CD4-positive, alpha-beta T cell (primary cell): ENCODE results near the gene HKDC1. TPM values are rescaled to one million over a fixed set of nuclear protein-coding genes. Genes with fewer than 3 reads are reported as not detected.
"Not testable (repeated sequence)": the region's sequence is repeated elsewhere in the genome, so short reads cannot be mapped to it uniquely, and the experiment has no call there.

Source experiments
- ATAC-seq: fragments of 200-7000 bp; cut with Tn5 transposase; one replicate; pipeline ENCODE4 v1.10.0; 2022; ENCODE audit warnings: mild to moderate bottlenecking; ENCODE audit not compliant: poor library complexity
- CTCF ChIA-PET: fragments of 350-600 bp; sonication (Branson Sonifier 250); formaldehyde crosslinking; loops from one replicate; lab custom pipeline; 2021; ENCODE audit warnings: antibody characterized with exemption, inconsistent platforms; lab: Charles Lee
- POLR2A ChIA-PET: fragments of 350-600 bp; sonication (Branson Sonifier 250); formaldehyde crosslinking; loops from one replicate; lab custom pipeline; 2021; ENCODE audit warnings: antibody characterized with exemption, inconsistent platforms; lab: Charles Lee
- DNase-seq, 14 experiments: peaks; one replicate each; pipeline ENCODE4 v3.0.0-alpha.2; 2013 to 2020; ENCODE audit warnings: mixed read lengths in 2 of 14
- H3K27ac ChIP-seq, 2 donors: one replicate each; pipeline versions ENCODE4 v1.5.1 to v1.7.0; 2013; ENCODE audit warnings: low read length in 2 of 2, low read depth in 1 of 2, mild to moderate bottlenecking in 1 of 2
- H3K27me3 ChIP-seq, 2 experiments: 1 replicate in 1 of 2; 2 replicates in 1 of 2; pipeline versions ENCODE4 v1.6.1 to v1.7.0; 2013; ENCODE audit warnings: low read length in 2 of 2, control low read depth in 1 of 2, mild to moderate bottlenecking in 1 of 2, moderate library complexity in 1 of 2; ENCODE audit not compliant: insufficient read depth in 2 of 2, control insufficient read depth in 1 of 2
- H3K36me3 ChIP-seq: one replicate; pipeline ENCODE4 v1.6.1; 2013; ENCODE audit warnings: low read length, control low read depth; ENCODE audit not compliant: insufficient read depth
- H3K4me1 ChIP-seq: one replicate; pipeline ENCODE4 v1.6.1; 2013; ENCODE audit warnings: low read length, control low read depth; ENCODE audit not compliant: insufficient read depth
- H3K4me3 ChIP-seq: one replicate; pipeline ENCODE4 v1.5.1; 2013; ENCODE audit warnings: mild to moderate bottlenecking, low read length, moderate library complexity
- H3K9me3 ChIP-seq, 2 experiments: 1 replicate in 1 of 2; 2 replicates in 1 of 2; pipeline versions ENCODE4 v1.6.1 to v1.7.0; 2013; ENCODE audit warnings: low read length in 2 of 2, mild to moderate bottlenecking in 2 of 2, control low read depth in 1 of 2, moderate library complexity in 1 of 2; ENCODE audit not compliant: control insufficient read depth in 1 of 2, insufficient read depth in 1 of 2
- H3K27ac Mint-ChIP-seq: one replicate; pipeline ENCODE4 v1.8.0; 2020; ENCODE audit warnings: mixed read lengths
- H3K27me3 Mint-ChIP-seq: one replicate; pipeline ENCODE4 v1.8.0; 2021; ENCODE audit warnings: mixed read lengths
- H3K36me3 Mint-ChIP-seq: one replicate; pipeline ENCODE4 v1.8.0; 2021; ENCODE audit warnings: low read depth, mixed read lengths
- H3K4me1 Mint-ChIP-seq: one replicate; pipeline ENCODE4 v1.8.0; 2021; ENCODE audit warnings: low read depth, mixed read lengths
- H3K4me3 Mint-ChIP-seq: one replicate; pipeline ENCODE4 v1.8.0; 2020; ENCODE audit warnings: mild to moderate bottlenecking, mixed read lengths
- H3K9me3 Mint-ChIP-seq: one replicate; pipeline ENCODE4 v1.8.0; 2020; ENCODE audit warnings: mixed read lengths
- intact Hi-C, 2 experiments: fragments of 100-400 bp; cut with DNase I in 1 of 2; cut with micrococcal nuclease in 1 of 2; formaldehyde crosslinking; loops; one replicate each; pipeline versions ENCODE4 v1.15.1 to v1.9.0; 2023 to 2025; cut with DNase I, micrococcal nuclease
- total RNA-seq, 174 experiments: library from RNA in 2 of 174; stranded (reverse) in 2 of 174; gene quantifications; one replicate each; pipeline ENCODE4 v1.2.3 and lab custom pipeline; 2021 to 2026
- TF ChIP-seq, protein P1 (sequence below): fragments of 200-600 bp; IDR thresholded peaks from one replicate; pipeline ENCODE4 v1.8.0; 2022; ENCODE audit warnings: antibody characterized with exemption, mild to moderate bottlenecking

The HKDC1 gene
- total RNA-seq, 2 experiments from 2014 or later = 3.1 to 4.5 TPM

DNA sequence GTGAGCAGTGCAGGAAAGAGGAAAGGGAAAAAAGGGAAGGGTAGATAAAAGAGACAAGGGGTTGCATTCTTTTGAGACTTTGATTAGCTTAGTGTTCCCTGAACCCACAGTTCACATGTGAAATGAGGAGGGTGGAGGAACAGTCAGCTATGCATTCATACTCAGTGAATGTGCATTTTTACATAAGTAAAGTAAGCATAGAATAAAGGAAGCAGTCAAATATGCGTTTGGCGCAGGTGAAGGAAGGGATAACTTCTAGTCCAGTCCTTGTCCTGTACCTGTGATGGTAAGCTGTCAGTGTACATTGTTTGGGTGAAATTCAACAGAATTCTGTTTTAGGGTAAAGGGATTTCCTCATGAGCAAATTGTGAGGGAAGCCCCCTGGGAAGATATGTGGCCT is 86.3 kb downstream of the HKDC1 start:
- intact Hi-C loops = no loop called here
- Histone ChIP-seq H3K36me3 (no peaks in the 10 kb centered on the region), H3K27me3 (no peaks in the 10 kb centered on the region), H3K4me3 (no peak overlapping the region), H3K27ac (no peak overlapping the region), H3K9me3 (no peaks in the 10 kb centered on the region), H3K4me1 (no peaks in the 10 kb centered on the region)
- H3K4me3 Mint-ChIP-seq = no peak overlapping the region
- no peaks in the 10 kb centered on the region for H3K36me3 Mint-ChIP-seq
- no peak for DNase-seq
- ATAC-seq = no peak
- ChIA-PET POLR2A (no interaction called here), CTCF (interaction anchor here (2.1 kb wide), 1 partner anchor 86 kb away, joined by 6 read pairs; no protein-coding TSS in a partner anchor)
- H3K27ac Mint-ChIP-seq = no peak overlapping the region
- H3K9me3 Mint-ChIP-seq = no peaks in the 10 kb centered on the region
- TF ChIP-seq, protein P1, sequence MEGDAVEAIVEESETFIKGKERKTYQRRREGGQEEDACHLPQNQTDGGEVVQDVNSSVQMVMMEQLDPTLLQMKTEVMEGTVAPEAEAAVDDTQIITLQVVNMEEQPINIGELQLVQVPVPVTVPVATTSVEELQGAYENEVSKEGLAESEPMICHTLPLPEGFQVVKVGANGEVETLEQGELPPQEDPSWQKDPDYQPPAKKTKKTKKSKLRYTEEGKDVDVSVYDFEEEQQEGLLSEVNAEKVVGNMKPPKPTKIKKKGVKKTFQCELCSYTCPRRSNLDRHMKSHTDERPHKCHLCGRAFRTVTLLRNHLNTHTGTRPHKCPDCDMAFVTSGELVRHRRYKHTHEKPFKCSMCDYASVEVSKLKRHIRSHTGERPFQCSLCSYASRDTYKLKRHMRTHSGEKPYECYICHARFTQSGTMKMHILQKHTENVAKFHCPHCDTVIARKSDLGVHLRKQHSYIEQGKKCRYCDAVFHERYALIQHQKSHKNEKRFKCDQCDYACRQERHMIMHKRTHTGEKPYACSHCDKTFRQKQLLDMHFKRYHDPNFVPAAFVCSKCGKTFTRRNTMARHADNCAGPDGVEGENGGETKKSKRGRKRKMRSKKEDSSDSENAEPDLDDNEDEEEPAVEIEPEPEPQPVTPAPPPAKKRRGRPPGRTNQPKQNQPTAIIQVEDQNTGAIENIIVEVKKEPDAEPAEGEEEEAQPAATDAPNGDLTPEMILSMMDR = no peak
- H3K27me3 Mint-ChIP-seq = no peaks in the 10 kb centered on the region
- no peaks in the 10 kb centered on the region for H3K4me1 Mint-ChIP-seq

DNA sequence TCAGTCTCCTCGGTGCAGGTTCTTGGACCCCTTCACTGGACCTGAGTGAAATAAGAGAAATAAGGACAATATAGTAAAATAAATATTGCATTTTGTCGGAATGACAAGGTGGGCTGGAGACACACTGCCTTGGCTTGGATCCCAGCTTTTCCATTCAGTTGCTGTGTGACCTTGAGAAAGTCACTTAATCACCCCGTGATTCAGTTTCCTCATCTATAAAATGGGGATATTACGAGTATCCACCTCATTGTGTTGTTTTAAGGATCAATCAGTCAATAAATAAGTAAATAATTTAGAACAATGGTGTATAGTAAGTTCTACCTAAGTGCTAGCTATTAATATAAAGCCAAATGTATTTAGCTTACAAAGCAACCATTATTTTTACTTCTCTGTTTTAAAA is 87.3 kb downstream of the HKDC1 start:
- DNase-seq (no peak), ATAC-seq (no peak)
- Mint-ChIP-seq H3K9me3 (no peaks in the 10 kb centered on the region), H3K4me1 (no peaks in the 10 kb centered on the region), H3K27me3 (no peaks in the 10 kb centered on the region), H3K36me3 (no peaks in the 10 kb centered on the region), H3K27ac (no peak overlapping the region), H3K4me3 (no peak overlapping the region)
- intact Hi-C loops = no loop called here
- POLR2A ChIA-PET = no interaction called here
- no peaks in the 10 kb centered on the region for H3K27me3 ChIP-seq
- TF ChIP-seq, protein P1 = no peak
- no peaks in the 10 kb centered on the region for H3K4me1 ChIP-seq
- no peaks in the 10 kb centered on the region for H3K9me3 ChIP-seq
- H3K36me3 ChIP-seq = no peaks in the 10 kb centered on the region
- H3K27ac ChIP-seq = no peak overlapping the region
- CTCF ChIA-PET = interaction anchor here (2.1 kb wide), 1 partner anchor 85 kb away, joined by 6 read pairs; no protein-coding TSS in a partner anchor
- no peak overlapping the region for H3K4me3 ChIP-seq

- H3K27me3 ChIP-seq, H3K27ac Mint-ChIP-seq, H3K9me3 Mint-ChIP-seq, H3K9me3 ChIP-seq, H3K36me3 ChIP-seq, H3K27ac ChIP-seq, H3K4me3 ChIP-seq, H3K4me1 ChIP-seq, POLR2A ChIA-PET, ATAC-seq, DNase-seq, H3K4me3 Mint-ChIP-seq, H3K27me3 Mint-ChIP-seq, intact Hi-C loops, H3K36me3 Mint-ChIP-seq, H3K4me1 Mint-ChIP-seq: not testable (repeated sequence)
- CTCF ChIA-PET = interaction anchor here (1.2 kb wide), 1 partner anchor 838 kb away, joined by 3 read pairs; no protein-coding TSS in a partner anchor
Measured at GRCh38 chr10:69308304-69308703, 88.2 kb downstream of the HKDC1 start.

GRCh38 chr10:69311309-69311708 is 91.2 kb downstream of the HKDC1 start:
- Mint-ChIP-seq H3K4me3 (no peak overlapping the region), H3K9me3 (no peaks in the 10 kb centered on the region), H3K27ac (peak overlapping the region; percentile 5), H3K36me3 (no peaks in the 10 kb centered on the region), H3K4me1 (no peaks in the 10 kb centered on the region), H3K27me3 (no peaks in the 10 kb centered on the region)
- POLR2A ChIA-PET = no interaction called here
- ATAC-seq (no peak), DNase-seq (no peak)
- CTCF ChIA-PET = no interaction called here
- Histone ChIP-seq H3K4me1 (no peaks in the 10 kb centered on the region), H3K4me3 (no peak overlapping the region), H3K36me3 (no peaks in the 10 kb centered on the region), H3K27ac (no peak overlapping the region), H3K27me3 (no peaks in the 10 kb centered on the region), H3K9me3 (no peaks in the 10 kb centered on the region)
- TF ChIP-seq, protein P1 = no peak
- intact Hi-C loops = no loop called here
